Amniotic stem cell (primary cell): Measurements from ENCODE around the gene SLC16A10.
"Not testable (repeated sequence)": the region's sequence is repeated elsewhere in the genome, so short reads cannot be mapped to it uniquely, and the experiment has no call there.

ENCODE experiments used
- DNase-seq: peaks from one replicate; lab custom pipeline; 2025; lab: John Stamatoyannopoulos, UW

SLC16A10 gene

GRCh38 chr6:111086685-111087084 lies 618 bp upstream of the SLC16A10 start:
- DNase-seq = no peak

GRCh38 chr6:111087871-111088667 lies 766 bp downstream of the SLC16A10 start:
- no peak for DNase-seq

- no peak for DNase-seq
Measured at GRCh38 chr6:111088668-111089003, 1.3 kb downstream of the SLC16A10 start.

GRCh38 chr6:111090766-111091165 lies 3.5 kb downstream of the SLC16A10 start:
- no peak for DNase-seq

- no peak for DNase-seq
Measured at GRCh38 chr6:111091987-111092386, 4.7 kb downstream of the SLC16A10 start.

GRCh38 chr6:111095488-111095887 lies 8.2 kb downstream of the SLC16A10 start:
- DNase-seq = not testable (repeated sequence)

- no peak for DNase-seq
Measured at GRCh38 chr6:111096246-111096645, 8.9 kb downstream of the SLC16A10 start.

GRCh38 chr6:111098597-111098996 lies 11.3 kb downstream of the SLC16A10 start:
- no peak for DNase-seq

GRCh38 chr6:111101987-111102386 lies 14.7 kb downstream of the SLC16A10 start:
- no peak for DNase-seq

GRCh38 chr6:111105578-111105977 lies 18.3 kb downstream of the SLC16A10 start:
- no peak for DNase-seq

GRCh38 chr6:111107589-111107988 lies 20.3 kb downstream of the SLC16A10 start:
- DNase-seq = no peak

- no peak for DNase-seq
Measured at GRCh38 chr6:111110036-111110435, 22.7 kb downstream of the SLC16A10 start.

- no peak for DNase-seq
Measured at GRCh38 chr6:111113336-111114086, 26.2 kb downstream of the SLC16A10 start.

- no peak for DNase-seq
Measured at GRCh38 chr6:111114087-111114443, 26.8 kb downstream of the SLC16A10 start.

GRCh38 chr6:111114482-111114881 lies 27.2 kb downstream of the SLC16A10 start:
- DNase-seq = no peak

- no peak for DNase-seq
Measured at GRCh38 chr6:111118826-111119225, 31.5 kb downstream of the SLC16A10 start.

GRCh38 chr6:111119571-111120329 lies 32.4 kb downstream of the SLC16A10 start:
- DNase-seq = no peak

- no peak for DNase-seq
Measured at GRCh38 chr6:111121789-111122350, 34.6 kb downstream of the SLC16A10 start.

GRCh38 chr6:111122458-111123286 lies 35.4 kb downstream of the SLC16A10 start:
- no peak for DNase-seq

- no peak for DNase-seq
Measured at GRCh38 chr6:111124406-111124805, 37.1 kb downstream of the SLC16A10 start.

- DNase-seq = no peak
Measured at GRCh38 chr6:111129013-111129412, 41.7 kb downstream of the SLC16A10 start.

GRCh38 chr6:111131018-111131417 lies 43.7 kb downstream of the SLC16A10 start:
- not testable (repeated sequence) for DNase-seq
